Adrenal gland (tissue), 12 donors: Measurements from ENCODE around the gene USP31. TPM values are rescaled to one million over a fixed set of nuclear protein-coding genes. Genes with fewer than 3 reads are reported as not detected.

ENCODE experiments used
- DNase-seq, 7 donors: peaks; one replicate each; pipeline ENCODE4 v3.0.0-alpha.2; 2019 to 2020
- H3K27ac ChIP-seq, 5 donors: fragments of 200-600 bp; sonication (generic) in 4 of 5; 1 replicate in 3 of 5; 2 replicates in 2 of 5; pipeline versions ENCODE4 v1.5.1 to v1.8.0; 2016 to 2020; ENCODE audit warnings: mild to moderate bottlenecking in 1 of 5
- H3K27me3 ChIP-seq: fragments of 200-600 bp; 2 replicates; pipeline ENCODE4 v1.8.0; 2021
- H3K36me3 ChIP-seq, 2 donors: fragments of 200-600 bp; replicated peaks in 1 of 2; 1 replicate in 1 of 2; 2 replicates in 1 of 2; pipeline versions ENCODE4 v1.5.1 to v1.8.0; 2018 to 2022
- H3K4me1 ChIP-seq, 2 donors: fragments of 200-600 bp; replicated peaks in 1 of 2; 1 replicate in 1 of 2; 2 replicates in 1 of 2; pipeline versions ENCODE4 v1.5.1 to v1.8.0; 2018 to 2021
- H3K4me3 ChIP-seq, 4 donors: fragments of 200-600 bp; sonication (generic) in 3 of 4; one replicate each; pipeline ENCODE4 v1.5.1; 2016 to 2018
- H3K9me3 ChIP-seq, 3 donors: fragments of 200-600 bp; sonication (generic) in 1 of 3; replicated peaks in 1 of 3; 1 replicate in 2 of 3; 2 replicates in 1 of 3; pipeline versions ENCODE4 v1.5.1 to v1.8.0; 2016 to 2021
- CTCF ChIP-seq, 6 experiments: fragments of 450-650 bp in 4 of 6; fragments of 200-600 bp in 2 of 6; sonication (generic) in 1 of 6; IDR thresholded peaks; 1 replicate in 5 of 6; 2 replicates in 1 of 6; pipeline versions ENCODE4 v1.5.1 to v1.8.0; 2016 to 2021; ENCODE audit warnings: antibody characterized with exemption in 6 of 6, mild to moderate bottlenecking in 2 of 6, moderate library complexity in 1 of 6
- POLR2A ChIP-seq, 2 donors: fragments of 450-650 bp; IDR thresholded peaks; one replicate each; pipeline ENCODE4 v1.6.1; 2017; ENCODE audit warnings: antibody characterized with exemption in 2 of 2, mild to moderate bottlenecking in 2 of 2, moderate library complexity in 1 of 2
- WGBS, 4 donors: extraction: QIAGEN DNeasy Blood & Tissue Kit in 2 of 4; methylation state at CpG; one replicate each; pipeline versions ENCODE4 v1.1.5 to v1.1.7; 2013 to 2017; 5-methylcytosine and 5-hydroxymethylcytosine counted together
- intact Hi-C, 2 donors: fragments of 100-400 bp; cut with DNase I; formaldehyde crosslinking; loops; one replicate each; pipeline versions ENCODE4 v1.14.1 to v1.15.0; 2022 to 2023
- polyA plus RNA-seq, 3 donors: library from polyadenylated mRNA; stranded (reverse); fragments of 200-250 nt in 2 of 3; fragments of 350-450 nt in 1 of 3; fragmentation: Illumina TruSeq in 1 of 3; extraction: RNeasy Lipid Tissue Mini Kit (QIAGEN cat#74804) in 1 of 3; gene quantifications; one replicate each; pipeline ENCODE4 v1.2.3, GENCODE V29; 2013 to 2014
- total RNA-seq, 9 donors: library from RNA; depleted of rRNA in 4 of 9; stranded (reverse); fragments of >200 nt in 4 of 9; fragments of 120-200 nt in 1 of 9; fragmentation: NEBNext Ultra II Directional in 1 of 9; extraction: Animal tissue kit (Norgen Biotek cat#: 25700) in 1 of 9; gene quantifications; one replicate each; pipeline versions ENCODE4 v1.1.0 to v1.2.4, GENCODE V29; 2013 to 2023
- donor health status: healthy with polysubstance abuse.
- donor health status: Bipolar disorder and iron deficiency.
- donor health status: DM: yes; HTN: yes; CAD: no.
- donor health status: DM: no; HTN: no; CAD: no.
- donor health status: DM: no; HTN: no; CAD: no.
- donor health status: DM: yes; HTN: yes; CAD: no.

USP31 gene
- total and polyA plus RNA-seq, 12 donors = 2.5 to 19.3 (median 7.7) TPM

GRCh38 chr16:23052221-23052620 is 97.0 kb downstream of the USP31 start:
- no peak for TF ChIP-seq POLR2A (IDR thresholded peaks at IDR 0.05)
- Histone ChIP-seq H3K36me3 (no peaks in the 10 kb centered on the region), H3K27ac (no peak overlapping the region), H3K4me3 (no peak overlapping the region), H3K4me1 (no peaks in the 10 kb centered on the region), H3K27me3 (peaks cover 17% of the 10 kb centered on the region), H3K9me3 (no peaks in the 10 kb centered on the region)
- intact Hi-C loops = no loop called here
- WGBS, 4 donors = 40 to 46% (median 44%) methylated on average over 13 of the region's 13 CpGs
- no peak for DNase-seq

GRCh38 chr16:23051587-23051986 is 97.7 kb downstream of the USP31 start:
- Histone ChIP-seq H3K4me3 (no peak overlapping the region), H3K27ac (no peak overlapping the region), H3K9me3 (no peaks in the 10 kb centered on the region), H3K4me1 (no peaks in the 10 kb centered on the region), H3K36me3 (no peaks in the 10 kb centered on the region), H3K27me3 (peaks cover 17% of the 10 kb centered on the region)
- no peak for DNase-seq
- no peak for TF ChIP-seq CTCF (IDR thresholded peaks at IDR 0.05)
- no peak for TF ChIP-seq POLR2A (IDR thresholded peaks at IDR 0.05)
- intact Hi-C loops = no loop called here
- WGBS, 4 donors = 39 to 47% (median 45%) methylated on average over 8 of the region's 8 CpGs

GRCh38 chr16:23048164-23048563 is 101.1 kb downstream of the USP31 start:
- Histone ChIP-seq H3K36me3 (no peaks in the 10 kb centered on the region), H3K9me3 (no peaks in the 10 kb centered on the region), H3K4me1 (no peaks in the 10 kb centered on the region), H3K27me3 (peaks cover 22% of the 10 kb centered on the region), H3K4me3 (no peak overlapping the region), H3K27ac (no peak overlapping the region)
- TF ChIP-seq POLR2A (IDR thresholded peaks at IDR 0.05) = no peak
- no peak for TF ChIP-seq CTCF (IDR thresholded peaks at IDR 0.05)
- WGBS, 4 donors = 70 to 79% (median 75%) methylated on average over 5 of the region's 5 CpGs
- intact Hi-C loops = no loop called here
- no peak for DNase-seq

GRCh38 chr16:23045025-23045424 is 104.2 kb downstream of the USP31 start:
- no peak overlapping the region for H3K27ac ChIP-seq
- H3K4me1 ChIP-seq = no peaks in the 10 kb centered on the region
- 41 to 58% (median 49%) methylated on average over 1 of the region's 1 CpG for WGBS, 4 donors
- H3K27me3 ChIP-seq = peaks cover 9% of the 10 kb centered on the region
- no peaks in the 10 kb centered on the region for H3K36me3 ChIP-seq
- intact Hi-C loops = no loop called here
- no peak for TF ChIP-seq POLR2A (IDR thresholded peaks at IDR 0.05)
- no peak for TF ChIP-seq CTCF (IDR thresholded peaks at IDR 0.05)
- H3K4me3 ChIP-seq = no peak overlapping the region
- DNase-seq = no peak
- H3K9me3 ChIP-seq = no peaks in the 10 kb centered on the region

- Histone ChIP-seq H3K27ac (no peak overlapping the region), H3K36me3 (no peaks in the 10 kb centered on the region), H3K4me1 (no peaks in the 10 kb centered on the region), H3K9me3 (no peaks in the 10 kb centered on the region), H3K4me3 (no peak overlapping the region), H3K27me3 (no peaks in the 10 kb centered on the region)
- TF ChIP-seq CTCF (IDR thresholded peaks at IDR 0.05) = no peak
- no peak for TF ChIP-seq POLR2A (IDR thresholded peaks at IDR 0.05)
- DNase-seq = no peak
- WGBS, 4 donors = 83 to 86% (median 85%) methylated on average over 4 of the region's 4 CpGs
- intact Hi-C loops = no loop called here
These were observed 109.0 kb downstream of the USP31 start for GRCh38 chr16:23040246-23040645.
